GM21381 (cell line): ENCODE data around the gene LZTFL1.

Experiments used
- ATAC-seq: cut with Tn5 transposase; IDR thresholded peaks from one replicate; pipeline ENCODE4 v1.9.1; 2021; ENCODE audit warnings: mild to moderate bottlenecking, moderate library complexity; ENCODE audit not compliant: unreplicated experiment

Gene LZTFL1

DNA sequence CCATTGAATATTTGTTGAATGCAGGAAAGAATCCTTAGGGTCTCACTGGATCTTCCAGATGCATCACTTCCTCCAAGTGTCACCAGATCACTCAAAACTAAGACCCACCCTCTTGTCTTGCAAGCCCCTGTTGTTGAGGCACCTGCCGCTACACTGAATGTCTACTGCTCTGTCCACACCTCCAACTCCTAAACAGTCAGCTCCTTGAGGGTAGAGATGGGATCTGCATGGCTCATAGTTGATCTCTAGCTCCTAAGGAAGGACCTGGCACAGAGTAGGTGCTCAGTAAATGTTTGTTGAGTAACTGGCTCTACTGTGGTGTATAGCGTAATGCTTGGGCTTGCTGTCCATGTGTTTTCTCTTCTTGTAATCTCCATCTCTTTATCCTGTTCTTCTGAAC lies 54.4 kb downstream of the LZTFL1 start:
- no peak for ATAC-seq

DNA sequence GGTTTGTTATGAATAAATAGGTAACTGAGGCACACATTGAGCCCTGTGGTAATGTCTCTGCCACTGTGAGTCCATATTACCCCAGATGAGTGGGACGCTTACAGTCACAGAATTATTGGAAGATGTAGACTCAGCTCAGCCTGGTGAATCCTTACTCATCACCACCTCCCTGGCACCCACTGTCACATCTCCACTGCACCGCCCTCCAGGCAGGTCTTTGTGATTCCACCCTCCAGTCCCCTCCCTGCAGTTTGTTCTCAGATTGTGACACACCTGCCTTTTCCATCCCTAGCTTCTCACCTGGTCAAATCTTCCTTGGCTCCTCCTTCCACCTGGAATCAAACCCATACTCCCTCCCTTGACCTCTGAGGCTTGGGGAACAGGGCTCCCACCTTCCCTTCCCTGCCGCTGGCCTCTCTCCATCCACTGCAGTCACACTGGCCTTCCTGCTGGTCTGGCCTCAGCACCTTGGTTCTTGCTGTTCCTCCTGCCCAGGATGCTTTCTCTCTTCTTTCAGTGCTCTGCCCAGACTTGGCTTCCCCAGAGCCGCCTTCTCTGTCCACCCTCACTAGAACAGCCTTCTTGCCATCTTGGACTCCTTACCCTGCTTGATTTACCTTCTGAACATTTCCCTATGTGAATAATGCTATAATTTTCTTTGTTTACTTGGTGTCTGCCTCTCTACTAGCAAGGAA lies 55.0 kb downstream of the LZTFL1 start:
- no peak for ATAC-seq

DNA sequence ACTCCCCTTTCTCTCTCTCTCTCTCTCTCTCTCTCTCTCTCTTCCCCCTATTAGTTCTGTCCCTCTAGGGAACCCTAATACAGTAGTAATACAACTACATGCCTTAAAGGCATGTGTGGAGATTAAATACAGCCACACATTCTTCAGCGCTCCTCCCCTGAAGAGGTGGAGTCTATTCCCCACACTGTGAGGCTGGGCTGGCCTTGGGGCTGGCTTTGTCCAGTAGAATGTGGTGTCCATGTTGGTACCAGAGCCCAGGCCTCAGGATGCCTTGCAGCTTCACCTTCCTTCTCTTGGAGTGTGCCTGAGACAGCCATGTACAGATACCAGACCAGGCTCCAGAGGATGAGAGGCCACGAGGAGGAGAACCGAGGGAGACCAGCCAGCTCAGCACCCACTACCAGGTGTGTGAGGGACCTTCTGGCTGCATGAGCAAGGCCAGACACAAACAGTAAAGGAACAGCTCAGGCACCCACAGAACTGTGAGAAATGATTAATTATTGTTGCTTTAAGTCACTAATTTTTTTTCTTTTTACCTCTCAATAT lies 56.2 kb downstream of the LZTFL1 start:
- ATAC-seq: no peak

DNA sequence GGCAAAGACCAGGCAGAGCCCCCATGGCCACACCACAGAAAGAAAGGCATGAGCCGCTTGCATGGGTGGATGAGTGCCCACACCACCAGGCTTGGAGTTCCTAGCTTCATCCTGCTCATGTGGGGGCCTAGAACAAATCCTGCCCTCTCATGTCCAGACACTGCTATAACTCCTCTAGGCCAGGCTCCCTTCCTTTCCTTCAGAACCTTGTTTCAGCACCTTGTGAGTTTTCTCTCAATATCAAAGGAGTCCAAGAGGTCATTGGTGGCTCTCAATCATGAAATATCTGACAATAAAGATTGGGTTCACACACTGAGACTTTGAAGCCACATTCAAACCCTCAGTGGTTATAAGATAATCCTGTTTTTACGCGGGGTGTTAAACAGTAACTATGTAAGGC lies 58.3 kb downstream of the LZTFL1 start:
- no peak for ATAC-seq

DNA sequence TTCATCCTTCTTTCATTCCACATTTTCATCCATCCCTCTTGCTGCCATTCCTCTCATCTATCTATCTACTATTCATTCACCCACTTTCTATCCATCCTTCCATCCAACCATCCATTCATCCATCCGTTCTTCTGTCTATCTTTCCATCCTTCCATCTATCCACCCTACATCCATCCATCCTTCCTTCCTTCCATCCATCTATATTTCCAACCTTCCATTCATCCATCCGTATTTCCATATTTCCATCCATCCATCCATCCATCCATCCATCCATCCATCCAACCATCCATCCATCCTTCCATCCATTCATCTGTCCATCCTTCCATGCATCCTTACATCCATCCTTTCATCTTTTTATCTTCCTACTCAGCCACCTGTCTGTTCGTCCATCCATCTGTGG lies 59.5 kb downstream of the LZTFL1 start:
- no peak for ATAC-seq

DNA sequence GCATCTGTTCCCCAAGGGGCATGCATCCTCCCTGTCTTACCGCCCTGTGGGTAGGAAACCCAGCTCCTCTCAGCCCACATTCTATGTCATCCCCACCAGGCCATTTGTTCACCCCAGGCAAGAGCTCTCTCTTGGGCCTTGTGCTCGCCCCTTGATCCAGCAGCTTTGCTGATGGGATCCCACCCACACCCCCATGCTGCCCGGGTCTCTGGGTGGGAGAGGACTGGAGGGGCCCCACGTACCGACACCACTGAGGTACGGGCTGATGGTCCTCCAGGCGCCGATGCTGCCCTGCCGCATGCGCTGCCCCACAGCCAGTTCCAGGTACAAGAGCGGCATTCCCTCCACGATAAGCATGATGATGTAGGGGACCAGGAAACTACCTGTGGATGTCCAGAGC lies 60.1 kb downstream of the LZTFL1 start:
- no peak for ATAC-seq

DNA sequence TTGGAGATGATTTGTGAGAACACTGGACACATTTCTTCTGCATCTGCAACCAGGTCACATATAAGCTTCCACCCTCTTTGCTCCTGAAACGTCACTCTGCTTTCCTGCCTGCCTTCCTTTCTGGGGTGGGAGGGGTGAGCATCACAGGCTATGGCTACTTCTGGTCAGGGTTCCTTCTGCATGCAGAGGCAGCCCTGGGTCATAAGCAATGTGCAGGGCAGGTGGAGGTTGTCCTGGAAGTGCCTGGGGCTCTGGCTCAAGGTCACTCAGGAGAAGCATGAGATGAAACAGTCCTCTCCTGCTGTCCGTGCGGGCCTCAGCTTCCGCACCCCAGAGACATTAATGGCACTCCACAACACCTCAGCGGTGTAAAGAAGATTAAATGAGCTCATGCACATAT lies 60.6 kb downstream of the LZTFL1 start:
- no peak for ATAC-seq

DNA sequence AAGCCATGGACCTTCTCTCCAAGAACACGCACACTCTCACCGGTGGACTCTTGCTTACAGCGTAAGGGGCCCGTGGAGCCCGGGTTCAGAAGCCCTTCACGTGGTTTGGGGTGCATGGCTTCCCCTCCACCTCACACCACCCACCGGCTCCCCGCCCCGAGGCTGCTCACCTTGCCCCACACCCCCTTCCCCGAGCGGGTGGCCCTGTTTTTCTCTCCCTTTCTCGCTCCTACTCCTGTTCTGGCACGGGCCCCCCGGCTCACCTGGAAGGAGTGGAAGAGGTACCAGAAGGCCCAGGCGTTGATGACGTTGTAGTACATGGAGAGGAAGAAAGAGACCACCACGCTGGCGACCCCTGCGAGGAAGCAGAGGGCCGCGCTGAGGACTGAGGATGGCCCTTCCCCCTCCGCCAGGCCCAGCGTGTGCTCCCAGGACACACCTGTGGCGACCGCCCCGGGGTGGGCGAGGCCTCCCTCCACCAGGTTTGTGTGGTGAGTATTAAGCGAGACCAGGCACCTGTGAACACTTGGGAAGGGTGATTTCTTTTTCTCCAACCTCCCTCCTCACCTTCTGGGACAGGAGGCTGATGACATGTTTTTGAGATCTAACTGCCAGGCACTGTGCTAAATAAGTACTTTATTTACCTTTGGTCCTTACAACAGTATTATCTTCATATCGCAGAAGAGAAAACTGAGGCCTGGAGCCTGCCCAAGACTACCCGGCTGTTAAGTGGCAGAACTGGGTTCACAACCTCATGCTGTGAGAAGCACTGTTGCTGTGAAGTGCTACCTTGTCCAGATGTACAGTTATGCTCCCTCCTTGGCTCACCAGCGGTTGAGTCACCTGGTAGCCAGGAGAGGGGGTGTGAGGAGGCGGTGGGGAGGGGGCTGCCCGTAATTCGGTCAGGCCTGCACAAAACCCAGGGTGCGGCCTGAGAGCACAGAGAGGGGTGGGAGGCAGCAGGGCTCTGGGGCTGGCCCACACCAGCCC lies 61.9 kb downstream of the LZTFL1 start:
- ATAC-seq: no peak

DNA sequence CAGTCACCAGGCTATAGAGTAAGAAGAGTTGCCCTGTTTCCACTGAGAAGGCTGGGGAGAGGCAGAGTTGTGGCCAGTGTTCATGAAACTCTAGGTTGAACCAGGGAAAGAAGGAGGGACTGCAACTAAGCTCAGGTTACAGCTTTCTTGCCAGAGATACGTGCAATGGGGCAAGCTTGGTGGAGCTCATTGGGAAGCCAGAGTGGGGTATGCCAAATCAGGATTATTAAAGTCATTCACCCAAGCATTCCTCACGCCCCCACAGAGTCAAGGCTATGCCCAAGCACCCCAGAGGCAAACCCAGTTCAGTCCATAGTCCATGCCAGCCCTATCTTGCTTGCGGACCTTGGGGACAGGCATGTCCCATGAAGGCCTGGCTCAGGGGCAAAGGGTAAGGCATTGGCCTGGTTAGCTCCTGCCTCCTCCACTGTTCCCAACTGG lies 63.1 kb downstream of the LZTFL1 start:
- ATAC-seq: no peak

DNA sequence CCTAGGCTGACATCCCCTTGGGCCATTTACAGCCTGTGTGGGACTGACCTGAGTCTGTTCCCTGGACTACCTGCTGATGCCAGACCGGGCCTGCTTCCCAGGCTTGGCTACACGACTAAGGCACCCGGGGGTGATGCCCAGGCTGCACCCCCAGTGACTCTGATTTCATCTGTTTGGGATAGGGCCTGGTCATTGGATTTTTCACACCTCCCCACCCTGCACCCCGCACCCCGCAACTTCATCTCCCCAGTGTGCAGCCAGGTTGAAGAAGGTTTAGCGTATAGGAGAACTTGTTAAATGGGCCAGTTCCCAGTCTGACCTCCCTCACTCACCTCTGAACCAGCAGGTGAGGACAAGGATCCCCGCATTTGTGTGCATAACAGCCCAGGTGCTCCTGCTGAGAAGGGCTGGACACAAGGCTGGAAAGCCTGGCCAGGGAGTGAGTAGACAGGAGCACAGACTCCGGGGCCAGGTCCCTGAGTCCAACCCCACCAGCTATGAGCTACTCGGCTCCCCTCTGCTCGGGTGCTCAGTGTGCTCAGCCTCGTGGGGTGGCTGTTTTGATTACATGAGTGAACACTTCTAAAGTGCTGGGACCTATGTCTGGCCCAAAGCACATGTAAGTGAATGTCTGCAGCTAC lies 64.1 kb downstream of the LZTFL1 start:
- ATAC-seq: no peak

DNA sequence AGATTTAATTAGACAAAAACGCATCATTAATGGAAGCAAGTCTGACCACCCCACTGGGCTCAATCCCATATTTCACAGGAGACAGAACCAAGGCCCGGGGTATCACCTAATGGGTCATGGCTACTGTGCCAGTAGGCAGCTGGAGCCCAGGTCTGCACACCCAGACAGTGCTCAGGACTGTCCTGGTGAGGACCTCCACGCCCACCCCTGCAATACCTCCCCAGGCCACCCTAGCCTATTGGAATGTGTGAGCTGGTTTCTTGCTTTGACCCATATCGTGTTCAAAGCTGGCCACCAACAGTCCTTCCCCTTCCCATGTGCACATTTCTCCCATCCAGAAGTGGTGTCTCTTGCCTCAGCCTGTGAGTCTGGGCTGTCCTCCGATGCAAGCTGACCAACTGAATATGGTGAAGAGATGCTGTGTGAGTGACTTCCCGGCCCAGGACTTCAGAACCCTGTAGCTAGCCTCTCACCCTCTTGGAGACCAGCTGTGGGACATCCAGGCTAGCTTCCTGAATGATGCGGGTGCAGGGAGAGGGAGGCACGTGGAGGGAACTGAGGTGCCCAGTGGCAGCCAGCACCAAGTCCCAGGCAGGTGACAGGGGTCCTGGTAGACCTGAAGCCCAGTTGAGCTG lies 64.7 kb downstream of the LZTFL1 start:
- no peak for ATAC-seq

DNA sequence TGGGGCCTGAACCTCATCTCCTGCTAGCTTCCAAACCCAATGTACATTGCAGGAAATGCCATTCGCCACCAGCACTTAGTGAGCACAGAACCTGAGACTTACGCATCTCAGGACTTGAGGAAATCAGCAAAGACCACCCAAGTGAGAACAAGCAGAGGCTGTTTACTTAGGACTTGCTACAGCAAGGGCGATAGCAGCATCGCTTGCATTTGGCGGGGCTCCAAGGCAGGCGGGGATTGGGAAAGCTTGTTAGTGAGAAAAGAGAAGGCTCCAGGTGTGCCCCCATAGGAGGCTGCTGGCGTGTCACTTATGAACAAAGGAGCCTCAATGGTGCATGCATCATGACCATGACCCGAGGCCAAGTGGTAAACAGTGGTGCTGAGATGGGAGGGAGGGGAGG lies 65.3 kb downstream of the LZTFL1 start:
- ATAC-seq: no peak

DNA sequence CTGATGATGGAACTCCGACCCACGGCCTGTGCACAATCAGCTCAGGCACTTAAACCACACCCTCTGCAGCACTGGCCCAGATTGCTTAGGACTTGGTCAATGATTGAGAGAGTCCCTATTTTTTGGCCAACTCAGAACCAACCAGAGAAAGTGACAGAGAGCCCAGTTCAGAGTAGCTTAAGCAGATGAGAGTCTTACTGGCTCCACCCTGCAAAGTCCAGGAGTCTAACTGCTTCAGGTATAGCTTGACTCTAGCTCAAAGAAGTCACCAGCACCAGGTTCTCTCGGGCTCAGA lies 65.7 kb downstream of the LZTFL1 start:
- no peak for ATAC-seq

DNA sequence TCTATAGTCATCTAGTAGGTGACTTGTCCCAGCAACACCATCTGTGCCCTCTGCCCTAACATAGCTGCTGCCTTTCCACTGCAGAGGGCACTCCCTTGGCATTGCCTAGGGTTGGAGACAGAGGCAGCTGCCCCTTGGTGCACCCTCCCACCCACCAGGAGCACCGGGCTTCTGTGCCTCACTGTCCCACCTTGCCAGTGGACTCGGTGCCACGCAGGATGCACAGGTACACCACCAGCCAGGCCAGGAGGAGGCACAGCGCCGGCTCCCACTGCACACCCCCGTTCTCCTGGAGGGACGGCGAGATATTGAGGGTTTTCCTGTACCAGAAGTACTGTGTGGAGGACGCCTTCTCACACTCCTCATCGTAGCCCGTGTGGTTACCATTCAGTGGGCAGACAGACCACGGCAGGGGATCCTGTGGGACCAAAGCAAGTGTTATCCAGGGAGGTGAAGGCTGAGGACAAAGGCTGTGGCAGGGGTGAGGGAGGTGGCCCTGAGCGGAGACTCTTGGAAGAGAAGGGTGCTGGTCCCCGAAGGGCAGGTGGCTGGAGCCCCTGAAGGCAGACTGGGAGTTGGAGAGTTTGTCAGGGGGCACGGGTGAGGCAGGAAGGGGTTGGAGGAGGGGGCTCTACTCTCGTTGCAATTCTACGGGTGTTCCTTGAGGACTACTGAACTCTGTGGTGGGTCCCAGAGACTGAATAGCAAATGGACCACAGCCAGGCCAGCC lies 66.2 kb downstream of the LZTFL1 start:
- no peak for ATAC-seq

DNA sequence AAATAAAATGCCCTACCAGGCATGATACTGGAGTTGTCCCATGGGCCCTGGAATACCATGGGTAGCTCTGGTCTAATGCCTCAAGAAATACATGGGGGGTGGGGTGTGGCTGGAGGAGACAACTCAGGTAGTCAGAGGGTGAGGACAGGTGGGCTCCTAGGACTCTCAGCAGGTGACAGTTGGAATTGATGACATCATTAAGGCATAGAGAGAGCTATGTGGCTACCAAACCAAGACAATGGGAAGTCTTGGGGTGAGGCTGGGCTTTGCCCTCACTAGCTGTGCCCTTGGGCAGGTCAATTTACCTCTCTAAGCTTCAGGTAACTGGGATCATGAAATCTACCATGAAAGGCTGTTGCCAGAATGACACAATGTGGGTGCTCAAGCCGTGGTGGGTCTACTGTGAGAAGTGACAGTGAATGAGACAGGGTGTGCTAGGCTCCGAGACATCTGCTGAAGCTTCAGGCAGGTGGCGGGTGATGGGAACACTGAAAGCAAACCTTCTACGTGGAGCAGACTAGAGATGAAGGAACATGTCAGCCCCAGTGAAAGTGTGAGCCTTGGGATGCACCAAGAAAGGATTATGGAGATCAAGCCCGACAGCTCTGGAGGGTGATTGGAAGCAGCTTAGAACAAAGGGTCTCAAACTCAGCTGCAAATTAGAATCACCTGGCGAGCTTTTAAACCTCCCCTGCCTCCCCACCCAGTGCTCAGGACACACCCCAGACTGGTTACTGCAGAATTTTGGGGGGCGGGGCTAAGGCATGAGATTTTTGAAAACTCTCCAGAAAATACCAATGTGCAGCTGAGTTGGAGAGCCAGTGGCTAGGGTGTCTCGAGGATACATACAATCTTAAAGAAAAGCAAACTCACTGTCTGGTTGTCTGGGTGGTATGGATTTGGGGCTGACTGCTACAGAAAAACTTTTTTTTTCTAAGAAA lies 67.1 kb downstream of the LZTFL1 start:
- no peak for ATAC-seq

DNA sequence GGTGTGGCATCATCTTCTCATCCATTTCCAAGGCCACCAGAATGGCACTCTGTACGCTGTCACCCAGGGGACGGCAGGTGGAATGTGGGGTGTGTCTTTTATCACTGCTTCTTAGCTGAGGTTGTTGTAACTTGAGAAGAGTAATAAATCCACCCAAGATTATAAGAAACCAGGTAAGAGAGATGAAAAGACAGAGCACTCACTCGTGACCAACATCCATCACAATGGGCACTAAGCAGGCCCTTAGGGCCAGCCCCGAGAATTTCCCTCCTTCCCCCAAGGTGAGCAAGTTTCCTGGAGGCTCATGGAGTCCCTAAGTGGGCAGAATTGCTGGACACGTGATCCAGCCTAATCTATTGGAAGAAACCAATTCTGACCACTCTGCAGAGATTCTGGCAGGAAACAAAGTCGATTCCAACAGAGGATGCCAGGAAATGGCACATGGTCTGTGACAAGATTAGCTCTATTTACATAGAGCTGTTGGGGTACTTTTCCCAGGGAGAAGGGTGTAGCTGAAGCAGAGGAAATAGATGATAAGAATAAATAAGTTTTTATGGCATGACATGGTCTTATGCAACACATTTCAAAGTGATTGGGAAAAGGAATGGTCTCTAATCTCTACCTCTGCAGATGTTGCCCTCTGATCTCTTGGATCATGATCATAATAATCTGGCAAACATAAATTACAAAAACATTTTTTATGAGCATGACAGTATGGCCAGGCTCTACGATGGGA lies 68.0 kb downstream of the LZTFL1 start:
- ATAC-seq: no peak
